ENCODE data around the gene HNRNPUL2.
"Not testable (repeated sequence)": the region's sequence is repeated elsewhere in the genome, so short reads cannot be mapped to it uniquely, and the experiment has no call there.

DNA sequence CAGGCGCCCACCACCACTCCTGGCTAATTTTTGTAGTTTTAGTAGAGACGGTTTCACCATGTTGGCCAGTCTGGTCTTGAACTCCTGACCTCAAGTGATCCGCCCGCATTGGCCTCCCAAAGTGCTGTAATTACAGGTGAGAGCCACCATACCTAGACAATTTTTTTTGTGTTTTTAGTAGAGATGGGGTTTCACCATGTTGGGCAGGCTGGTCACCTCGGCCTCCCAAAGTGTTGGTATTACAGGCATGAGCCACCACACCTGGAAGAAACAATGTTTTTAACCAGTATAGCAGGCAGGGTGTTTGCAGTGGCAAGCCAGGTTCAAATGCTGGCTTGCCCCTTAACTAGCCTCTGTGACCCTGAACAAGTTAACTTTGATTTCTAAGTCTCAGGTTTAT, 22.7 kb upstream of the HNRNPUL2 start:
- not testable (repeated sequence) for TF ChIP-seq CTCF (IDR thresholded peaks at IDR 0.05); POLR2AphosphoS5 (IDR thresholded peaks at IDR 0.05; ENCODE audit: low read depth, low read length); TCF7L2 (IDR thresholded peaks at IDR 0.05; ENCODE audit: low read depth, low read length)
